SU-DHL-6 (cell line): ENCODE data around the gene MTMR4.

Experiments
- H2AFZ ChIP-seq: fragments of 200-600 bp; sonication (generic); 2 replicates; pipeline ENCODE4 v1.6.1; 2014; ENCODE audit warnings: low read depth, mild to moderate bottlenecking, moderate library complexity, mixed read lengths, antibody characterized with exemption, low read length; ENCODE audit not compliant: severe bottlenecking
- H3F3A ChIP-seq: fragments of 200-600 bp; shearing (Covaris generic); 2 replicates; pipeline ENCODE4 v1.6.0; 2016; ENCODE audit warnings: antibody characterized with exemption, mild to moderate bottlenecking; ENCODE audit not compliant: insufficient read depth
- H3K27ac ChIP-seq: fragments of 200-600 bp; sonication (generic); 2 replicates; pipeline ENCODE4 v1.5.1; 2016; ENCODE audit warnings: low read depth, mild to moderate bottlenecking, low read length, moderate library complexity, mixed read lengths
- H3K27me3 ChIP-seq: fragments of 200-600 bp; sonication (generic), shearing (Covaris generic); 2 replicates; pipeline ENCODE4 v1.6.0; 2014; ENCODE audit warnings: mild to moderate bottlenecking, low read length
- H3K36me3 ChIP-seq: fragments of 200-600 bp; sonication (generic); 2 replicates; pipeline ENCODE4 v1.6.1; 2014; ENCODE audit warnings: mild to moderate bottlenecking, low read length, mixed read lengths
- H3K4me2 ChIP-seq: fragments of 300-600, 200-600 bp; shearing (Covaris generic), sonication (generic); 2 replicates; pipeline ENCODE4 v1.6.0; 2014; ENCODE audit warnings: low read length, low read depth, mild to moderate bottlenecking; ENCODE audit not compliant: poor library complexity, severe bottlenecking
- H3K4me3 ChIP-seq: fragments of 200-600 bp; sonication (generic); 2 replicates; pipeline ENCODE4 v1.5.1; 2014; ENCODE audit warnings: antibody characterized with exemption, low read length, mild to moderate bottlenecking, mixed read lengths; ENCODE audit not compliant: insufficient read depth, poor library complexity, severe bottlenecking
- H3K79me2 ChIP-seq: fragments of 200-600 bp; sonication (generic); 2 replicates; pipeline ENCODE4 v1.6.1; 2014; ENCODE audit warnings: mild to moderate bottlenecking, low read length, moderate library complexity; ENCODE audit not compliant: insufficient read depth
- H3K9ac ChIP-seq: fragments of 200-600 bp; sonication (generic); 2 replicates; pipeline ENCODE4 v1.7.0; 2014; ENCODE audit warnings: mild to moderate bottlenecking, low read length
- H3K9me2 ChIP-seq: fragments of 200-600 bp; sonication (generic); replicated peaks from 2 replicates; pipeline ENCODE4 v1.6.1; 2014; ENCODE audit warnings: low read length; ENCODE audit not compliant: insufficient read depth
- H3K9me3 ChIP-seq: fragments of 200-600 bp; sonication (generic); 2 replicates; pipeline ENCODE4 v1.6.1; 2014; ENCODE audit warnings: low read length, mixed read lengths; ENCODE audit not compliant: insufficient read depth
- H4K20me1 ChIP-seq: fragments of 200-600 bp; sonication (generic); 2 replicates; pipeline ENCODE4 v1.6.1; 2014; ENCODE audit warnings: low read depth, mild to moderate bottlenecking, antibody characterized with exemption, low read length, moderate library complexity, mixed read lengths
- EZH2phosphoT487 ChIP-seq: fragments of 200-600 bp; sonication (generic), shearing (Covaris generic); conservative IDR thresholded peaks from 2 replicates; pipeline ENCODE4 v1.6.1; 2018; ENCODE audit warnings: mild to moderate bottlenecking, antibody characterized with exemption, low read length, moderate library complexity, mixed read lengths
- TF ChIP-seq, protein P1 (sequence below): fragments of 200-600 bp; sonication (generic); IDR thresholded peaks from one replicate; pipeline ENCODE4 v1.5.1; 2017; ENCODE audit warnings: antibody characterized with exemption, mild to moderate bottlenecking, low read length, moderate library complexity; ENCODE audit not compliant: insufficient read depth, poor library complexity, severe bottlenecking

The MTMR4 gene

DNA sequence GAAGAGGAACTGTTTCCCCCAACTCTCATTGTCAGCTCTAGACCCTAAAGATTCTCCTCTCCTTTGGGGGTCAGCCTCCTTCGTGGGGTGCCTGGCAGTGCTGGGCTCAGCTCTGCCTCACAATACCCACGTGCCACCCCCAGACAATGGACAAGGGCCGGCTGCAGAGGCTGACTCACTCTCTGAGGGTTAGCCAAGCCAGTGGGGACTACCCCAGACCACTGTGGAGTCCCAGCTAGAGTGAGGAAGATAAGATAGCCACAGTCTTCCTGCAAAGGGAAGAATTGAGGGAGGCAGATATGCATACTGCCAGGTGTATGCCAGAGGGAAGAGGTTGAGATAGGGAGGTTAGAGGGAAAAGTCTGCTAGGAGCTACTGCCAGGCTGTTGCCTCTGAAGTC is 13.5 kb upstream of the MTMR4 start:
- Histone ChIP-seq H4K20me1 (no peaks in the 10 kb centered on the region), H3F3A (no peaks in the 10 kb centered on the region), H3K36me3 (no peaks in the 10 kb centered on the region), H3K27me3 (no peaks in the 10 kb centered on the region), H3K4me3 (no peak overlapping the region), H3K27ac (no peak overlapping the region), H3K79me2 (no peaks in the 10 kb centered on the region), H3K9me2 (no peaks in the 10 kb centered on the region), H3K9ac (no peak overlapping the region), H3K4me2 (no peak overlapping the region), H3K9me3 (no peaks in the 10 kb centered on the region), H2AFZ (no peak overlapping the region)
- TF ChIP-seq, protein P1, sequence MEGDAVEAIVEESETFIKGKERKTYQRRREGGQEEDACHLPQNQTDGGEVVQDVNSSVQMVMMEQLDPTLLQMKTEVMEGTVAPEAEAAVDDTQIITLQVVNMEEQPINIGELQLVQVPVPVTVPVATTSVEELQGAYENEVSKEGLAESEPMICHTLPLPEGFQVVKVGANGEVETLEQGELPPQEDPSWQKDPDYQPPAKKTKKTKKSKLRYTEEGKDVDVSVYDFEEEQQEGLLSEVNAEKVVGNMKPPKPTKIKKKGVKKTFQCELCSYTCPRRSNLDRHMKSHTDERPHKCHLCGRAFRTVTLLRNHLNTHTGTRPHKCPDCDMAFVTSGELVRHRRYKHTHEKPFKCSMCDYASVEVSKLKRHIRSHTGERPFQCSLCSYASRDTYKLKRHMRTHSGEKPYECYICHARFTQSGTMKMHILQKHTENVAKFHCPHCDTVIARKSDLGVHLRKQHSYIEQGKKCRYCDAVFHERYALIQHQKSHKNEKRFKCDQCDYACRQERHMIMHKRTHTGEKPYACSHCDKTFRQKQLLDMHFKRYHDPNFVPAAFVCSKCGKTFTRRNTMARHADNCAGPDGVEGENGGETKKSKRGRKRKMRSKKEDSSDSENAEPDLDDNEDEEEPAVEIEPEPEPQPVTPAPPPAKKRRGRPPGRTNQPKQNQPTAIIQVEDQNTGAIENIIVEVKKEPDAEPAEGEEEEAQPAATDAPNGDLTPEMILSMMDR: no peak
- TF ChIP-seq EZH2phosphoT487: no peak

DNA sequence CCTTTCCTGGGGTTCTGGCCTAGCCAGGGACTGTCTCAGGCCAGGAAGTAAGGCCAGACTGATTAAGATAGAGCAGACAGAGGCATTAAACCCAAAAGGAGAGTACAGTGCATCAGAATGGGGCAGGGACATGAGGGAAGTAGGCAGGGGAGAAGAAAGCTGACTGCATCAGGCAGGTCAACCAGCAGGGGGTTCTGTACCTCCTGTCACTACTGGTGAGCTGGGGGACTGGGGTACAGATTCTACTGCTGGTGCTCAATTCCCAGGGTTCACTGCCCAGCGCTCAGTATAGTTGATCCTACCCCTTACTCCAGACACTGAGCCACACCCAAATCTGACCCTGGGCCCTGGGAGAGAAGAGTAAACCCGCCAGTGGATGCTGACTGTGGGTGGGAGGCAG is 12.9 kb upstream of the MTMR4 start:
- Histone ChIP-seq H3K9me2 (no peaks in the 10 kb centered on the region), H3K4me2 (no peak overlapping the region), H2AFZ (no peak overlapping the region), H3F3A (no peaks in the 10 kb centered on the region), H3K79me2 (no peaks in the 10 kb centered on the region), H3K27me3 (no peaks in the 10 kb centered on the region), H3K4me3 (no peak overlapping the region), H3K9ac (no peak overlapping the region), H3K36me3 (no peaks in the 10 kb centered on the region), H4K20me1 (no peaks in the 10 kb centered on the region), H3K9me3 (no peaks in the 10 kb centered on the region), H3K27ac (no peak overlapping the region)
- no peak for TF ChIP-seq EZH2phosphoT487
- TF ChIP-seq, protein P1: no peak

DNA sequence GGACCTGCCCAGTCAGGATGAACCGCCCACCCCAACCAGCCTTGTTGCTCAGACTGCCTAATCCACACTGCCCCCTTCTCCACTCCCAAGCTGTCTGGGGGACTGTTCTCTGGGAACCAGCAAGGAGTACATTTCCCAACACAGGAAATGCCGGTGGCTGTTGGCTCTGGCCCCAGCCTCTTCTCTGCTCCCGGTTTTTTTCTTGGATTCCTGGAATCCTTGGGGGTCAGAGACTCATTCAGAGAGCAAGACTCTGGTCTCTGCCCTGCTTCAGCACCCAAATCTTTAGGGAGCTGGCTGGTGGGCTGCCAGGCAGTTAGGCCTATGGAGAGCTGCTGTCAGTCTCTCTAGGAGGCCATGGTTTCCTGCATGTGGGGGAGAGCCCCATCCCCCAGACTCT is 10.8 kb upstream of the MTMR4 start:
- no peak overlapping the region for H3K27ac ChIP-seq
- H4K20me1 ChIP-seq: no peaks in the 10 kb centered on the region
- no peaks in the 10 kb centered on the region for H3K27me3 ChIP-seq
- no peaks in the 10 kb centered on the region for H3K79me2 ChIP-seq
- H3K36me3 ChIP-seq: no peaks in the 10 kb centered on the region
- no peak overlapping the region for H3K9ac ChIP-seq
- no peaks in the 10 kb centered on the region for H3K9me3 ChIP-seq
- H2AFZ ChIP-seq: no peak overlapping the region
- TF ChIP-seq EZH2phosphoT487: no peak
- TF ChIP-seq, protein P1: no peak
- no peaks in the 10 kb centered on the region for H3K9me2 ChIP-seq
- no peak overlapping the region for H3K4me2 ChIP-seq
- H3F3A ChIP-seq: no peaks in the 10 kb centered on the region
- no peak overlapping the region for H3K4me3 ChIP-seq

DNA sequence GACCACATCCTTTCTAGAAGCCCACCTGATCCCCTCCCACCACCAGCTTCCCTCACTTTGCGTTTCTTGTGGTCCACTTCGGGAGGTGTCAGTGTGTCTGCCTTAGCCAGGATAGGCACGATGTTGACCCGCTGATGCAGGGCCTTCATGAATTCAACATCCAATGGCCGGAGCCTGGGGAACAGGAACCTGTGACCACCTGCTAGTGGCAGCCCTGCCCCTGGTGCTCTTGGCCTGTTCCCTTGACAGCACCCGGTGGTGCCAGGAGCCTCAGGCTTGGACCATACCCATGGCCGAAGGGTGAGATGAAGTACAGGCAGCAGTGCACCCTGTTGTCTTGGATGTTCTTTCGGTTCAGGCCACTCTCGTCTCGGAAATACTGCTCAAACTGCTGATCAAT is 7.2 kb upstream of the MTMR4 start:
- TF ChIP-seq, protein P1: no peak
- no peak for TF ChIP-seq EZH2phosphoT487
- no peak overlapping the region for H3K9ac ChIP-seq
- H3K9me2 ChIP-seq: no peaks in the 10 kb centered on the region

More for the DNA sequence above, 7.2 kb upstream of the MTMR4 start:
- H3K4me2 ChIP-seq: no peak overlapping the region
- H3F3A ChIP-seq: peaks cover 7% of the 10 kb centered on the region; the same call in 1 of the 2 replicates
- H2AFZ ChIP-seq: no peak overlapping the region
- H3K36me3 ChIP-seq: no peaks in the 10 kb centered on the region
- H3K9me3 ChIP-seq: no peaks in the 10 kb centered on the region
- no peaks in the 10 kb centered on the region for H4K20me1 ChIP-seq
- H3K27me3 ChIP-seq: no peaks in the 10 kb centered on the region
- H3K79me2 ChIP-seq: 0 out of 2 replicates have a peak, but pooled peaks cover 4% of the 10 kb centered on the region
- H3K4me3 ChIP-seq: no peak overlapping the region
- H3K27ac ChIP-seq: no peak overlapping the region
